Stimulated activated CD4-positive, alpha-beta T cell treated with anti-CD3 and anti-CD28 coated beads, Interleukin-12 subunit alpha, Interleukin-12 subunit beta, amount 100 ng/mL, for 48 hours (primary cell): ENCODE data around the gene ZFYVE21.

Experiments used
- DNase-seq, 3 donors: peaks; one replicate each; pipeline ENCODE4 v3.0.0-alpha.2; 2020; ENCODE audit warnings: low read depth in 2 of 3, low spot score in 1 of 3

The ZFYVE21 gene

DNA sequence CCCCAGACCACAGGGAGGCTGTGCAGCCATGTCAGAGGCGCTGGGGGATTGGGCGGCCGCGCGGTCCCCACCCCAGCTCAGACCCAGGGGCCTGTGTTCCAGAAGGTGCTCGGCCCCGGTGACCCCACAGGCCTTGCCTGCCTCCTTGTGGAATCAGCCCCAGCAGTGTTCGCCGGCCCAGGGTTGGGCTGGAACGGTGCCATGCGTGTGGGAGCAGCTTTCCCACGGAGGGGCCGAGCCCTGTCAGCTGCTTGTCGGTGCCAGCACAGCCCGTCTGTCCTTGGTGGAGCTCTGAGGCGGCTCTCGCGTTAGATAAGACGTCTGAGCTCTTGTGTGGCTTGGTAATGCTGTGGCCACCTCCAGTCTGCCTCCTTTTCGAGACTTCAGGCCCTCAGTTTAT is 8.5 kb downstream of the ZFYVE21 start:
- no peak for DNase-seq

- no peak for DNase-seq
These were observed 9.5 kb downstream of the ZFYVE21 start for GRCh38 chr14:103725001-103725682.

- DNase-seq = no peak
These were observed 10.3 kb downstream of the ZFYVE21 start for GRCh38 chr14:103725739-103726395.

- no peak for DNase-seq
These were observed 10.9 kb downstream of the ZFYVE21 start for GRCh38 chr14:103726474-103726873.

- DNase-seq = no peak
These were observed 11.8 kb downstream of the ZFYVE21 start for GRCh38 chr14:103727313-103727980.

DNA sequence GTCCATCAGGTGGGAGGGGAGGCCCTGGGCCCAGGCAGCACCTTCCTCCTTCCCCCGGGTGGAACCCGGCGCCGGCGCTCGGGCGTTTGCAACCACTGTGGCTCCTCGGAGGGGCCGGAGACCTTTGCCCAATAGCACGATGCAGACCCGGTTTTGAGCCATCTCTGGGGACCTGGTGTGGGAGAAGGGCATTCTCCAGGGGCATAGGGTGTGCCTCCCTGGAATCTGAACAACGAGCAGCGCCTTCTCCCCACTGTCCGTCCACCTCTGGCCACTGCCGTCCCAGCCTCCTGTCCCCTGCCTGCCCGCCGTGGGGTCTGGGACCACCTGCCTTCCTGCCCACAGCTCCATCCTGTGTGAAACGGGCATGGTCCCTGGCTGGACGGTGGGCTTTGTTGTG is 12.5 kb downstream of the ZFYVE21 start:
- DNase-seq = no peak

DNA sequence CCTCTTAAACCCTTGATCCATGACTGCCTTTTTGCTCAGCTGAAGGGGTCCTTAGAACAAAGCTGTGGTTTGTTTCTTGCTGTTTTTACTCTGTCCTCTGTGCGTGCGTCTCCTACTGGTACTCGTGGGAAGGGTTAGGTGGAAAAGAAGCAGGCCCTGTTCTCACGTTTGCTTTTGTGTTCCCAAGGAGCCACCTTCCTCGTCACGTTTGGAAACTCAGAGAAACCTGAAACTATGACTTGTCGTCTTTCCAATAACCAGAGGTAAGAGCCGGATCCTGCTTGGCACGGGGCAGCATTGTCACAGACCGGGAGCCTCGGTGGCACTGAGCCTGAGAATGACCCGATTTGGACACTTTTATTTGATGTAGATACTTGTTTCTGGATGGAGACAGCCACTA is 13.1 kb downstream of the ZFYVE21 start:
- no peak for DNase-seq

- DNase-seq = no peak
These were observed 14.2 kb downstream of the ZFYVE21 start for GRCh38 chr14:103729496-103730448.

DNA sequence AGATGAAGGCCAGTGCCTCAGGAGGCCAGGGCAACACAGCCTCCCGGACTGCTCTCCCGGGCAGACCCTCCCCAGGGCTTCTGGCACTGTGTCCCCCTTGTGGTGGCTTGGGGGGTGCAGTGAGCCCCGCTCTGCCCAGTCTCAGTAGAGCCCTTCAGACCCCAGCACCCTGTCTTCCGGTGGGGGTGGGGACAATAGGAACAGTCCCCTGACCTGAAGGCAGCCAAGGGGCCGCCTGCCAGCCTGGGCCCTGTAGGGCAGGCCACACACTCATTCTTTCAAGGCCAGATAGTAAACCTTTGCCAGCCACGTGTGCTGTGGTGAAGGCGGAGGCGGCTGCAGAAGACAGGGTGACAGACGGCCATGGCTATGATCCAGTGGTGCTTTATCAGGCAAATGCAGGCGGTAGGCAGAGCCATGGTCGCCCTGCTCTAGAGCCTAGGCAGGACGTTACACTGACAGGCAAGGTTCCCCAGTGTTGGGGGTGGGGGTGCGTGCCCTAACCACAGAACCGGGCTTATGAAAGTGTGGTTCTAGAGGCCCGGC is 15.0 kb downstream of the ZFYVE21 start:
- DNase-seq = no peak

- DNase-seq = no peak
These were observed 15.9 kb downstream of the ZFYVE21 start for GRCh38 chr14:103731481-103731880.

DNA sequence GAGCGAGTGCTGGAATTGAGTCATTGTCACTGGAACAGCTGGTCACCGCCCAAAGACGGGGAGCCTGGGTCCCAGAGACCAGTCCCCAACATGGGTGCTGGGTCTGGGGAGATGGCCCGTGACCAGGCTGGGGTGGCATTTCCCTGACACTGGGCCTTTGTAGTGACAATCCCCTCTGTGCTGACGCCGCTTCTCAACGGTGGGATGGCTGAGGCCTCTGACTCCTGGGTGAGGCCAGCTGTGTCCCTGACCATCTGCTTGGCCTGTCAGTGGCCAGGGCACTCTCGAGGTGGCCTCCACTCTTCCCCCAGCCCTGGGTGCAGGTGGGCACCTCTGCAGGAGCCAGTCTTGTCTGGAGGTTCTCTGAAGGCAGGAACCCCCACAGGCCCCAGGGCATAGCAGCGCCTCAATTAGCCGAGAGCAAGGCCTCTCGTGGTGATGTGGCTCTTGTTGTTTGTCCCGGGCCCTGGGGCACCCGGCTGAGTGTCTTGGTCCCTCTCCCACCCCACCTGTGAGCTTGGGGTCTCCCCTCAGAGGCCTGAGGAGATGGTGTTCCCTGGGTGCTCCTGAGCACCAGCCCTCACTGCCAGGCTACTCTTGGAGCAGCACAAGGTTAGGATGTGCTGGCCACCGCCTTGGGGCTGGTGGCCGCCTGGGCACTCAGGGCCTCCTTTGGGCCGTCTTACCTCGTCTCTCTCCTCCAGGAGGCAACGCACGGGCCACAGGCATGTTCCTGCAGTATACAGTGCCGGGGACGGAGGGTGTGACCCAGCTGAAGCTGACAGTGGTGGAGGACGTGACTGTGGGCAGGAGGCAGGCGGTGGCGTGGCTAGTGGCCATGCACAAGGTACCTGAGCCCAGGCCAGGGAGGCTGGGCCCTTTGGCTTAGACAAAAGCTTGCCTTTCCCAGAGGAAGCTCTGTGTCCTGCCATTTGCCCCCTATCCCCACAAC is 16.6 kb downstream of the ZFYVE21 start:
- DNase-seq = no peak

DNA sequence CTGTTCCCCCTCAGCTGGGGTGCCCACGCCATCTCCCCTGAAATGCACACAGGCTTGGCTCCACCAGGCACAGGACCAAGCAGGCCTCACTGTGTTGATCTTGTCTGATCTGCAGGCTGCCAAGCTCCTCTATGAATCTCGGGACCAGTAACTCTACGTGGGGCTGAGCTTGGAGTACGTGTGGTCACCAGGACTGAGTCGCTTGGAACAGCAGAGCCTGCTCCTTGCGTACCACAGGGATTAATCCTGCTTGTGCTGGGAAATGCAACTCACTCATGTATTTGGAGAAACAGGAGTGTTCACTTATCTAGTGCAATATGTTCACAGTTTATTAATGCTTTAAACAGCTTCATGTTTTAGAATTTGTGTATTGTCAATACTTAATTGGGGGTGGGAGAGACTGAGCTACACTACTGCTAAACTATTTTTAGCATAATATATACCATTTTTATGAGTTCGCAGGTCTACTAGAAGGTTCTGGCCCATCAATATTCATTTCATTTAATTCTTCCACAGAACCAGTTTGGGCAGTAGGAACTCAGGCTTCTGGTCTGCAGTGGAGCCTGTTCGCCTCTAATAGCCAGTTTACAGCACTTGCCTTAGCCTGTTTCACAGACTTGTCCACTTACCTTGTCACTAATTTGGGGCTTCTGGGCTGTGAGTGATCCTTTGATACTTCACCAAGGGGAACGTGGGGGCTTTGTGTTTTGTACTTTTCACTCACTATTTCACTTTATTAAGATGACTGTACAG is 17.4 kb downstream of the ZFYVE21 start:
- DNase-seq = no peak

- DNase-seq = no peak
These were observed 18.0 kb downstream of the ZFYVE21 start for GRCh38 chr14:103733651-103734050.

GRCh38 chr14:103734081-103734888 is 18.7 kb downstream of the ZFYVE21 start:
- no peak for DNase-seq

DNA sequence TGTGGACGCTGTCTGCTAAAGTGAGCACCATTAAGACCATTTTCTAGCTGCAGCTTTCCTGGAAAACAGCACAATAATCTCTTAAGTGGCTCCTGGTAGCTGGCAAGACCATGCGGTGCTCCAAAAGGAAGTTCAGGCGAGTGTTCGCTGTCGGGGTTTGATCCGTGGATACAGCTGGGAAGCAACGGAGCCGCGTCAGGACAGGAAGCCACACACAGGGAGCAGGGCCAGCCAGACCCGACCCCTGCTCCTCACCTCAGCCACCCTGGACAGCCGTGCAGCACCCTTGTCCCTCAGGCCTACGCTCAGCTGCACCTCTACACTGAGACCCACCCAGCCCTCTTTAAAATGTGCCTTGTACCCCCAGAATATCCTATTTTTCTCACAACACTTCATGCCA is 19.4 kb downstream of the ZFYVE21 start:
- DNase-seq = no peak

GRCh38 chr14:103735439-103735814 is 19.8 kb downstream of the ZFYVE21 start:
- DNase-seq = no peak

GRCh38 chr14:103735815-103736545 is 20.4 kb downstream of the ZFYVE21 start:
- no peak for DNase-seq
